Gastrocnemius medialis (tissue), 4 donors: ENCODE results near the gene RELL1. TPM values are rescaled to one million over a fixed set of nuclear protein-coding genes. Genes with fewer than 3 reads are reported as not detected.

Source experiments
- ATAC-seq, 2 donors: fragments of 150-250 bp; one replicate each; pipeline ENCODE4 v1.9.1; 2016
- DNase-seq, 2 donors: peaks; one replicate each; pipeline ENCODE4 v3.0.0-alpha.2; 2019
- H3K27ac ChIP-seq, 4 donors: fragments of 200-600 bp; sonication (generic); 1 replicate in 1 of 4; 2 replicates in 3 of 4; pipeline ENCODE4 v1.5.1; 2016 to 2018; ENCODE audit warnings: mild to moderate bottlenecking in 2 of 4, moderate library complexity in 1 of 4
- H3K27me3 ChIP-seq, 3 donors: fragments of 200-600 bp; sonication (generic) in 2 of 3; 1 replicate in 1 of 3; 2 replicates in 2 of 3; pipeline versions ENCODE4 v1.5.1 to v1.6.0; 2016 to 2019; ENCODE audit warnings: mild to moderate bottlenecking in 1 of 3, moderate library complexity in 1 of 3
- H3K36me3 ChIP-seq, 2 donors: fragments of 200-600 bp; sonication (generic) in 1 of 2; one replicate each; pipeline ENCODE4 v1.5.1; 2017 to 2018
- H3K4me1 ChIP-seq, 2 donors: fragments of 200-600 bp; sonication (generic) in 1 of 2; one replicate each; pipeline ENCODE4 v1.5.1; 2016 to 2017; ENCODE audit warnings: mild to moderate bottlenecking in 2 of 2
- H3K4me3 ChIP-seq, 4 donors: fragments of 200-600 bp; sonication (generic) in 3 of 4; 1 replicate in 1 of 4; 2 replicates in 3 of 4; pipeline ENCODE4 v1.5.1; 2016 to 2019; ENCODE audit warnings: mild to moderate bottlenecking in 2 of 4
- H3K9me3 ChIP-seq, 3 donors: fragments of 200-600 bp; sonication (generic) in 2 of 3; 1 replicate in 1 of 3; 2 replicates in 2 of 3; pipeline ENCODE4 v1.5.1; 2016 to 2019
- POLR2A ChIP-seq, 2 donors: fragments of 450-650 bp; IDR thresholded peaks; one replicate each; pipeline ENCODE4 v1.6.1; 2017; ENCODE audit warnings: antibody characterized with exemption in 2 of 2, mild to moderate bottlenecking in 2 of 2, moderate library complexity in 2 of 2
- in situ Hi-C, 4 donors: fragments of 200-750 bp; cut with MboI; loops; one replicate each; pipeline versions ENCODE4 v1.15.0 to v1.8.0; 2017; ENCODE audit warnings: low sequenced_read_pairs in 4 of 4
- intact Hi-C: fragments of 100-400 bp; cut with DNase I; formaldehyde crosslinking; loops from one replicate; pipeline ENCODE4 v1.15.1; 2023; ENCODE audit warnings: low total_unique reads
- total RNA-seq, 4 donors: library from RNA; depleted of rRNA; stranded (reverse); fragments of >200 nt; gene quantifications; one replicate each; pipeline versions ENCODE4 v1.1.0 to v1.2.3, GENCODE V29; 2016
- TF ChIP-seq, protein P1 (sequence below), 5 experiments: fragments of 450-650 bp in 3 of 5; fragments of 200-600 bp in 2 of 5; sonication (generic) in 2 of 5; IDR thresholded peaks in 4 of 5; conservative IDR thresholded peaks in 1 of 5; 1 replicate in 4 of 5; 2 replicates in 1 of 5; pipeline ENCODE4 v1.5.1; 2016 to 2019; ENCODE audit warnings: antibody characterized with exemption in 5 of 5, mild to moderate bottlenecking in 3 of 5, moderate library complexity in 3 of 5

The RELL1 gene
- total RNA-seq, 4 donors from 2014 or later, result 13.7 to 36.3 (median 27.8) TPM

DNA sequence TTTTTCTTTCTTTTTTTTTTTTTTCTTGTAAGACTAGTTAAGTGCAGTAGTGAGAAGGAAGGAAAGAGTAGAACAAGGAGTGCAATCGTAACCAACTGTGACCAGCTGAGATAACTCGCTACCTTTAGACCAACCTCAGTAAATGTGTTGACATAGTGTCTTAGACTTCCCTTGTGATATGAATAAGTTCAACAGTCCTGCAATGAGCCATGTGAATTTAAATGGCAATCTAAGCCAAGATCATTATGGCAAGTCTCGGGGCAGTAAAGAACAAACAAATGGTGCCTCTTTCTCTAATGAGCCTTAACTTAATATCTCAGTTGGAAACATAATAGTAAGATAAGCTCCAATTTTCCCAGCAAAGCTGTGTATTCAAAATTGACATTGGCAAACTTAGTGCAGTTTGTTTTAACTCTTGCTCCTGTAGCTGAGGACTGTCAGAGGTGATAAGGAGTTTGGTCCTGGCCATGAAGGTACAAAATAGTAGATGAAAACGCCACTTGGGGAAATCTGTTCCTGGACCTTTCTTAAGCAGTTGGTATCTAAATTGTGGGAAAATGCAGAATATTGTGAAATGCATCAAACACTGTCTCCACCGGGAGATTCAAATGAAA lies 13.8 kb upstream of the RELL1 start:
- Histone ChIP-seq H3K4me1 (no peaks in the 10 kb centered on the region), H3K36me3 (no peaks in the 10 kb centered on the region), H3K27ac (no peak overlapping the region), H3K27me3 (no peaks in the 10 kb centered on the region), H3K4me3 (no peak overlapping the region), H3K9me3 (no peaks in the 10 kb centered on the region)
- in situ Hi-C loops, result no loop called here
- TF ChIP-seq, protein P1, sequence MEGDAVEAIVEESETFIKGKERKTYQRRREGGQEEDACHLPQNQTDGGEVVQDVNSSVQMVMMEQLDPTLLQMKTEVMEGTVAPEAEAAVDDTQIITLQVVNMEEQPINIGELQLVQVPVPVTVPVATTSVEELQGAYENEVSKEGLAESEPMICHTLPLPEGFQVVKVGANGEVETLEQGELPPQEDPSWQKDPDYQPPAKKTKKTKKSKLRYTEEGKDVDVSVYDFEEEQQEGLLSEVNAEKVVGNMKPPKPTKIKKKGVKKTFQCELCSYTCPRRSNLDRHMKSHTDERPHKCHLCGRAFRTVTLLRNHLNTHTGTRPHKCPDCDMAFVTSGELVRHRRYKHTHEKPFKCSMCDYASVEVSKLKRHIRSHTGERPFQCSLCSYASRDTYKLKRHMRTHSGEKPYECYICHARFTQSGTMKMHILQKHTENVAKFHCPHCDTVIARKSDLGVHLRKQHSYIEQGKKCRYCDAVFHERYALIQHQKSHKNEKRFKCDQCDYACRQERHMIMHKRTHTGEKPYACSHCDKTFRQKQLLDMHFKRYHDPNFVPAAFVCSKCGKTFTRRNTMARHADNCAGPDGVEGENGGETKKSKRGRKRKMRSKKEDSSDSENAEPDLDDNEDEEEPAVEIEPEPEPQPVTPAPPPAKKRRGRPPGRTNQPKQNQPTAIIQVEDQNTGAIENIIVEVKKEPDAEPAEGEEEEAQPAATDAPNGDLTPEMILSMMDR (IDR thresholded peaks at IDR 0.05 in 4 of 5, conservative IDR thresholded peaks at IDR 0.05 in 1 of 5), result no peak
- no peak for TF ChIP-seq POLR2A (IDR thresholded peaks at IDR 0.05)
- intact Hi-C loops, result no loop called here
- ATAC-seq (no peak), DNase-seq (no peak)

DNA sequence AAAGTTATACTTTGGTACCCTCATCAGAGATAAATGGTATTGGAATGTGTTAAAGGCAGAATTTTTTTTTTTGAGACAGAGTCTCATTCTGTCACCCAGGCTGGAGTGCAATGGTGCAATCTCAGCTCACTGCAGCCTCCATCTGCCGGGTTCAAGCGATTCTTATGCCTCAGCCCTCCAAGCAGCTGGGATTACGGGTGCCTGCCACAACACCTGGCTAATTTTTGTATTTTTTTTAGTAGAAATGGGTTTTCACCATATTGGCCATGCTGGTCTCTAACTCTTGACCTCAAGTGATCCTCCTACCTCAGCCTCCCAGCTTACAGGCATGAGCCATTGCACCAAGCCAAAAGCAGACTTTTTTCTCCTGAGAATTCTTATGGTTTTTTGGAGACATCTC lies 11.4 kb upstream of the RELL1 start:
- in situ Hi-C loops (no loop called here), intact Hi-C loops (no loop called here)
- no peak for DNase-seq
- no peak for TF ChIP-seq POLR2A (IDR thresholded peaks at IDR 0.05)
- TF ChIP-seq, protein P1 (IDR thresholded peaks at IDR 0.05 in 4 of 5, conservative IDR thresholded peaks at IDR 0.05 in 1 of 5), result no peak
- H3K27me3 ChIP-seq, result no peaks in the 10 kb centered on the region
- H3K4me1 ChIP-seq, result no peaks in the 10 kb centered on the region
- H3K27ac ChIP-seq, result no peak overlapping the region
- H3K36me3 ChIP-seq, result no peaks in the 10 kb centered on the region
- ATAC-seq, result no peak
- H3K9me3 ChIP-seq, result no peaks in the 10 kb centered on the region
- no peak overlapping the region for H3K4me3 ChIP-seq

DNA sequence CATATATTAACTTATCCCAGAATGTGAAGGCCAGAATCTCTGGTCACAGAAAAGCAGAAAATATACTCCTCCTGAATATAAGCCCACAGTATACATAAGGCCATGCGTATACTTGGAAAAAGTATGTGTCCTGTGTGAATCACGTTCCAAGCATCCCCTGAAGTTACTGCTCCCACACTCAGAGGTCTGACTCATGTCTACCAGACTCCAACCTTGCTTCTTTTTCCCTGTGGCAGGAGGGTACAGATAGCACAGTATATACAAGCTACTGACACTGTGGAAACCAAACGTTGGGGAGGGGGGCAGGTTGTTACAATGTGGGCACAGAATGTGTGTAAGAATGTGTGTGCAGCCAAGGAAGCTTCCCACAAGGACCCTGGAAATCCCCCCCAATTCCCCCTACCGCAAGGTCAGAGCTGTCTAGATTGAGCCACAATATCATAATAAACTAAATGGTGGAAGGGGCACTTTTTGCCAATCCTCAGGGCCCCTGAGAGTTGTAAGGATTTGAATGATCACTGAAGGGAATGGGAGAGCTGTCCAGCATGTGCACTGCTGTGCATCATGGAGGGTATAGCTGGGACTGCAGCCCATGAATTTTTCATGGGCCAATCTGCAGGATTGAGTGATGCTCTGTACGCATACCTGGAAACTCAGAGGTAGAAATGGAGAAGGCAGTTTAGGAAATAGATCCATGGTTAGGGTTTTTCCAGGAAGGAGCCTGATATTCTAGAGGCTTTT lies 7.4 kb upstream of the RELL1 start:
- no peak overlapping the region for H3K4me3 ChIP-seq
- no peak overlapping the region for H3K27ac ChIP-seq
- no peak for ATAC-seq
- H3K4me1 ChIP-seq, result no peaks in the 10 kb centered on the region
- DNase-seq, result no peak
- intact Hi-C loops, result no loop called here
- in situ Hi-C loops, result no loop called here
- H3K27me3 ChIP-seq, result no peaks in the 10 kb centered on the region
- H3K9me3 ChIP-seq, result no peaks in the 10 kb centered on the region
- no peak for TF ChIP-seq POLR2A (IDR thresholded peaks at IDR 0.05)
- TF ChIP-seq, protein P1 (IDR thresholded peaks at IDR 0.05 in 4 of 5, conservative IDR thresholded peaks at IDR 0.05 in 1 of 5), result no peak
- no peaks in the 10 kb centered on the region for H3K36me3 ChIP-seq

DNA sequence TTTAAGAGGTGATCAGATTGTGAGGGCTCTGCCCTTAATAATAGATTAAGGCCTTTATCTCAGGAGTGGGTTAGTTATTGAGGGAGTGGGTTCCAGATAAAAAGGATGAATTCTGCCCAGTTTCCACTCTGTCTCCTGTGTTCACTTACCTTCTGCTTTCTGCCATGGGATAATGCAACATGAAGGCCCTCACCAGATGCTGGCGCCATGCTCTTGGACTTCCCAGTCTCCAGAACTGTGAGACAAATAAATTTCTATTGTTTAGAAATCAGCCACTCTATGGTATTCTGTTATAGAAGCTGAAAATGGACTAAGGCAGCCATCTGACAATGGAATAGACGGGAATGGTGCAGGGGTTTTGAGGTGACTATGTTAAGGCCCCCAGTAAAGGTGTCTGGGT lies 6.9 kb upstream of the RELL1 start:
- Histone ChIP-seq H3K27me3 (no peaks in the 10 kb centered on the region), H3K36me3 (no peaks in the 10 kb centered on the region), H3K4me3 (no peak overlapping the region), H3K4me1 (no peaks in the 10 kb centered on the region), H3K27ac (no peak overlapping the region), H3K9me3 (no peaks in the 10 kb centered on the region)
- DNase-seq (no peak), ATAC-seq (no peak)
- intact Hi-C loops (no loop called here), in situ Hi-C loops (no loop called here)
- TF ChIP-seq POLR2A (IDR thresholded peaks at IDR 0.05), result no peak
- TF ChIP-seq, protein P1 (IDR thresholded peaks at IDR 0.05 in 4 of 5, conservative IDR thresholded peaks at IDR 0.05 in 1 of 5), result no peak
